Measurements from ENCODE around the gene RHOC.
"Not testable (repeated sequence)": the region's sequence is repeated elsewhere in the genome, so short reads cannot be mapped to it uniquely, and the experiment has no call there.

The RHOC gene

GRCh38 chr1:112706505-112707220 is at the start of gene RHOC:
TSS of gene RHOC (minus strand) at chr1:112707127. CDS start at chr1:112703799, 3,328 bp downstream.
- DNase-seq: peak; percentile 81

- DNase-seq: no peak
These were observed 47.2 kb upstream of the RHOC start for GRCh38 chr1:112754116-112754628.

- no peak for DNase-seq
These were observed 41.5 kb upstream of the RHOC start for GRCh38 chr1:112748396-112748795.

GRCh38 chr1:112744009-112744578 is 37.2 kb upstream of the RHOC start:
- peak; percentile 61 for DNase-seq

GRCh38 chr1:112743174-112744008 is 36.5 kb upstream of the RHOC start:
- DNase-seq: no peak

- DNase-seq: no peak
These were observed 30.6 kb upstream of the RHOC start for GRCh38 chr1:112737573-112737972.

GRCh38 chr1:112735752-112736151 is 28.8 kb upstream of the RHOC start:
- no peak for DNase-seq

- no peak for DNase-seq
These were observed 24.5 kb upstream of the RHOC start for GRCh38 chr1:112731451-112731850.

- DNase-seq: no peak
These were observed 23.0 kb upstream of the RHOC start for GRCh38 chr1:112729909-112730308.

GRCh38 chr1:112729011-112729410 is 22.1 kb upstream of the RHOC start:
- DNase-seq: not testable (repeated sequence)

GRCh38 chr1:112728306-112728971 is 21.5 kb upstream of the RHOC start:
- not testable (repeated sequence) for DNase-seq

- DNase-seq: no peak
These were observed 20.8 kb upstream of the RHOC start for GRCh38 chr1:112727716-112728115.

- DNase-seq: not testable (repeated sequence)
These were observed 17.3 kb upstream of the RHOC start for GRCh38 chr1:112724240-112724639.

GRCh38 chr1:112723511-112723839 is 16.5 kb upstream of the RHOC start:
- no peak for DNase-seq

GRCh38 chr1:112722601-112723510 is 15.9 kb upstream of the RHOC start:
- peak; percentile 64 for DNase-seq

- DNase-seq: no peak
These were observed 15.1 kb upstream of the RHOC start for GRCh38 chr1:112721966-112722524.

GRCh38 chr1:112721294-112721693 is 14.4 kb upstream of the RHOC start:
- DNase-seq: not testable (repeated sequence)

GRCh38 chr1:112720800-112721199 is 13.9 kb upstream of the RHOC start:
- no peak for DNase-seq

GRCh38 chr1:112719706-112720105 is 12.8 kb upstream of the RHOC start:
- no peak for DNase-seq

GRCh38 chr1:112718691-112719418 is 11.9 kb upstream of the RHOC start:
- DNase-seq: peak; percentile 83
